GM12892 (cell line): ENCODE data around the gene CCDC38. TPM values are rescaled to one million over a fixed set of nuclear protein-coding genes. Genes with fewer than 3 reads are reported as not detected.
A peak's percentile ranks its signal among the peaks of the same experiment; 100 is the strongest.

Source experiments
- DNase-seq: peaks from one replicate; pipeline ENCODE4 v3.0.0; 2011; ENCODE audit not compliant: insufficient read length
- FAIRE-seq: peaks from 2 replicates; lab custom pipeline; 2011; peaks lifted over from hg19 to GRCh38; lab: Jason Lieb, UNC
- POLR2A ChIP-seq: IDR thresholded peaks from 2 replicates; pipeline ENCODE4 v1.6.1; 2011; ENCODE audit warnings: low read depth, low read length, control low read depth
- POLR2AphosphoS5 ChIP-seq: IDR thresholded peaks from 2 replicates; pipeline ENCODE4 v1.6.1; 2011; ENCODE audit warnings: low read depth, low read length, control low read depth
- TAF1 ChIP-seq: IDR thresholded peaks from 2 replicates; pipeline ENCODE4 v1.6.1; 2011; ENCODE audit warnings: low read depth, mild to moderate bottlenecking, control low read depth, low read length, borderline replicate concordance
- polyA plus RNA-seq: library from polyadenylated mRNA; unstranded; fragments of >200 nt; gene quantifications from one replicate; pipeline ENCODE4 v1.2.1, GENCODE V29; 2012; ENCODE audit warnings: missing spikeins, inconsistent platforms; ENCODE audit not compliant: missing spikeins

Gene CCDC38
- not detected for polyA plus RNA-seq

- FAIRE-seq, result peak; percentile 90
- TF ChIP-seq POLR2AphosphoS5 (0 out of 2 replicates have a peak, but pooled peaks have one; percentile 41), TAF1 (no peak), POLR2A (no peak)
Observed at GRCh38 chr12:95942524-95943329, at the start of gene CCDC38. Gene CCDC38 (minus strand): TSS chr12:95942614. CDS start chr12:95936509, 6,105 bp downstream.

GRCh38 chr12:95990136-95990535, 47.7 kb upstream of the CCDC38 start:
- DNase-seq (no peak), FAIRE-seq (no peak)
- TF ChIP-seq TAF1 (no peak), POLR2AphosphoS5 (no peak), POLR2A (no peak)

More at GRCh38 chr12:95942524-95943329, at the start of gene CCDC38:
- peak; percentile 88 for DNase-seq

- no peak for FAIRE-seq
- DNase-seq, result no peak
- TF ChIP-seq TAF1 (no peak), POLR2A (no peak), POLR2AphosphoS5 (no peak)
Observed at GRCh38 chr12:95989504-95990123, 47.2 kb upstream of the CCDC38 start.

GRCh38 chr12:95988506-95989275, 46.3 kb upstream of the CCDC38 start:
- TF ChIP-seq POLR2A, result no peak
- DNase-seq (no peak), FAIRE-seq (no peak)

GRCh38 chr12:95986635-95987570, 44.5 kb upstream of the CCDC38 start:
- DNase-seq (no peak), FAIRE-seq (no peak)
- TF ChIP-seq TAF1 (no peak), POLR2AphosphoS5 (no peak), POLR2A (no peak)

GRCh38 chr12:95984682-95985081, 42.3 kb upstream of the CCDC38 start:
- no peak for DNase-seq
- FAIRE-seq, result no peak
- TF ChIP-seq POLR2A (no peak), POLR2AphosphoS5 (no peak), TAF1 (no peak)

- no peak for DNase-seq
- no peak for FAIRE-seq
- TF ChIP-seq POLR2A, result no peak
- TF ChIP-seq POLR2AphosphoS5, result no peak
- no peak for TF ChIP-seq TAF1
Observed at GRCh38 chr12:95982602-95983001, 40.2 kb upstream of the CCDC38 start.

- FAIRE-seq (no peak), DNase-seq (no peak)
- TF ChIP-seq TAF1 (no peak), POLR2AphosphoS5 (no peak), POLR2A (no peak)
Observed at GRCh38 chr12:95980437-95980836, 38.0 kb upstream of the CCDC38 start.

GRCh38 chr12:95978774-95979173, 36.4 kb upstream of the CCDC38 start:
- TF ChIP-seq POLR2AphosphoS5 (no peak), POLR2A (no peak), TAF1 (no peak)
- DNase-seq (no peak), FAIRE-seq (no peak)

GRCh38 chr12:95978351-95978750, 35.9 kb upstream of the CCDC38 start:
- TF ChIP-seq POLR2AphosphoS5 (no peak), POLR2A (no peak), TAF1 (no peak)
- FAIRE-seq (no peak), DNase-seq (no peak)
